Hippocampal formation (tissue), 2 donors: ENCODE results near the gene CPNE4.
"Not testable (repeated sequence)": the region's sequence is repeated elsewhere in the genome, so short reads cannot be mapped to it uniquely, and the experiment has no call there.

Experiments used
- DNase-seq, 2 donors: peaks; one replicate each; lab custom pipeline; 2025; lab: John Stamatoyannopoulos, UW

The CPNE4 gene

GRCh38 chr3:132034486-132035464 is at the start of gene CPNE4:
Gene CPNE4, minus strand, starts transcription at chr3:132035014.
- peak; percentile 51 to 61 for DNase-seq

- peak in 1 of 2 donors; percentile 1 for DNase-seq
Observed at GRCh38 chr3:132083583-132084279, 48.9 kb upstream of the CPNE4 start.

- DNase-seq = no peak
Observed at GRCh38 chr3:132083159-132083558, 48.3 kb upstream of the CPNE4 start.

GRCh38 chr3:132079147-132079546 is 44.3 kb upstream of the CPNE4 start:
- DNase-seq = no peak

DNA sequence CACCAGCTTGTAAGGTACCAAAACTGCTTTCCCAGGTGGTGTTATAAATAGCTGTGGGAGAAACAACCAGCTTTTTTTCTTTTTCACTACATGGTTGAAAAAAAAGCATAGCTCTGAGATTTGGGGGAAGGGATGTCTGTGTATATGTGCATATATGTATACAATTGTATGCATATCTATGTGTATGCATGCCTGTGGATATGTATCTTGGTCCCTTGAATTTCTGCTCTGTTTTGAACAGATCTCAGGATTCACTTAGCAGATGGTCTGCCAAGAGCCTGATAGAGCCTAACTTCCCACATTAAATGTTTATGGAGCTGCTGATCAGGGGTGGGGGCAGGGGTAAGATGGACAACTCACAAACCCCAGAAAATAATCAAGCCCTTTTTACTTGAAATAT is 39.0 kb upstream of the CPNE4 start:
- DNase-seq = no peak

DNA sequence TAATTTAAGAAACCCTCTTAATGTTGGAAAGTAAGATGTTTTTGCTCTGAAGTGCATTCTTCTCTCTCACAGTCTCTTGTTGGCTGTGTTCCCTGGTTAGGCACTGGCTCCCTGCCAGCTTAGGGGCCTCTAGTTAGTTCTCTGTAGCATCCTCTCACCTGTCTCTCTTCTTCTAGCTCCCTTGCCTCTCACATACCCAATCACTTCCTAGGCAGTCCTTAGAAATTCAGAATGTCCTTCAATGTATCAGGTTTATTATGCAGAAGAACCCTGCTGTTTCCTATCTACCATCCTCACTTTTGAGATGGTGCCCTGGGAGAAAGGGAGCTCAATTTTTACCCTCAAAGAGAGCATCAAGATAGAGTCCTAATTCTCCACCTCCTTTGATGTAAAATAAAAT is 36.2 kb upstream of the CPNE4 start:
- DNase-seq = no peak

DNA sequence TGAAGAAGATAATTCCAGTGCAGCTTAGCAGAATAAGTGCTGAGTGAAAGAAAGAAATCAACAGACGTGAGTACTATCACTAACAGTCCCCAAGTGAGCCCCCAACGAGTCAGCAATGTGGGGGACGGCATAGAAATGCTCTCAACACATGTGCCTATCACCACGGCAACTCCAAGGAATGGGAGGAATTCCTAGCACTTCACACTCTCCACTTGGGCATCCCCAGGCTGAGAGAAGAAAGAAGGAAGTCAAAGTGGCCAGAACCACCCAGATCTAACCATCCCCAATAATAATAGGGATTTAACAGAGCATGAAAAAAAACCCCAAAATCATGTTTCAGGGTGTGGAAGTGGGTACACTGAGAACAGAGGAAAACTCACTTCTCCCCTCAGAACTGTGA is 29.3 kb upstream of the CPNE4 start:
- DNase-seq = no peak

- DNase-seq = no peak
Observed at GRCh38 chr3:132062535-132062934, 27.7 kb upstream of the CPNE4 start.

- DNase-seq = no peak
Observed at GRCh38 chr3:132055872-132056271, 21.1 kb upstream of the CPNE4 start.

DNA sequence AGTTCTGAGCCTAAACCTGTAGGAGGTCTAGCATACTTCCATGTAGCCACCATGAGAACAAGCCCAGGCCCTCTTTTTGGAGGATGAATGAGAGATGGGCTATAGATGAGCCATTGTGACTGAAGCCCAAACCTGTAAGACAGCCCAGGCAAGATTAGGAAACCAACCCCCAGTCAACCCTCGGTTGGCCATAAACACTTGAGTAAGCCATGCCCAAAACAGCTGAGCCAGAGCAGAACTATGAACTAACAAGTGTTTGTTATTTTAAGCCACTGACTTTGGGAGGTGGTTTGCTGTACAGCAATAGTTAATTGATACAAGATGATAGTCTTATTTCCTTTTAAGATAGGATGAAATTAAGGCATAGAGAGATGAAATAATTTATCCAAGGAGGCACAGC is 12.4 kb upstream of the CPNE4 start:
- no peak for DNase-seq

GRCh38 chr3:132044874-132045273 is 10.1 kb upstream of the CPNE4 start:
- DNase-seq = not testable (repeated sequence)

DNA sequence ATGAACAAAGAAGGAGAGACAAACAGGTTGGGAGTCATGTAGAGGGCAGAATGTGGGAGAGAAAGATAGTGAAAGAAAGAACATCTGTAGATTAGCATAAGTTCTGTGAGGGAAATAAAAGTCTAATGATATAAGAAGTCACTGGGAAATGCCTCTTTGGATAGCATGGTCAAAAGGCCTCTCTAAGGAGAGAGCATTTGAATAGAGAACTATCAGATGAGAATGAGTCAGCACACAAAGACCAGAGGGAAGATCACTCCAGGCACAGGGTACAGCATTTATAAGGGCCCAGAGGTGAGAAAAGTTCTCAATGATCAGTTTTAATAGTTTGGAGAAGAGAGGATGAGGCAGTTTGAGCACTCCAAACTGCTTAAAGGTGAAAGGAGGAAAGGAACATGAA is 7.9 kb upstream of the CPNE4 start:
- no peak for DNase-seq

- DNase-seq = peak in 1 of 2 donors; percentile 34
Observed at GRCh38 chr3:132038198-132038825, 3.5 kb upstream of the CPNE4 start.

- no peak for DNase-seq
Observed at GRCh38 chr3:132037581-132037980, 2.8 kb upstream of the CPNE4 start.

GRCh38 chr3:132037056-132037455 is 2.2 kb upstream of the CPNE4 start:
- no peak for DNase-seq

GRCh38 chr3:132034097-132034485 is 723 bp downstream of the CPNE4 start:
- DNase-seq = no peak

DNA sequence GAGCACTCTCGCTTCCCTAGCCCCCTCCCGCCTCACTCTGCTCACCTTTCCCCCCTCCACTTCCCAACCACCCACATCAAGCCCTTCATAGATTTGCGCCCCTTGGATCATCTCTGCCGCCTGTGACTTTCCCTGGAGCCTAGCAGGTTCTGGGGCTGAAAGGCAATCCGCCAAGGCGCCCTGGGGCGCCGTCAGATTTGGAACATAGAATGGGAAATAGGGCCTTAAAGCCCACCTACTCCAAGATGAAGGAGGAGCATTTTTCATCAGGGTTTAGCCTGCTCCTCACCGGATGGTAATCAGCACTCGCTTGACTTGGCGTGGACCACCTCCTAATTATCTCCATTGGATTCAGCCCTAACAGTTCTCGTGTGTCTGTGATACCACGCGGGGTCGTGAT is 1.3 kb downstream of the CPNE4 start:
- DNase-seq = no peak

- DNase-seq = no peak
Observed at GRCh38 chr3:132032959-132033358, 1.9 kb downstream of the CPNE4 start.

DNA sequence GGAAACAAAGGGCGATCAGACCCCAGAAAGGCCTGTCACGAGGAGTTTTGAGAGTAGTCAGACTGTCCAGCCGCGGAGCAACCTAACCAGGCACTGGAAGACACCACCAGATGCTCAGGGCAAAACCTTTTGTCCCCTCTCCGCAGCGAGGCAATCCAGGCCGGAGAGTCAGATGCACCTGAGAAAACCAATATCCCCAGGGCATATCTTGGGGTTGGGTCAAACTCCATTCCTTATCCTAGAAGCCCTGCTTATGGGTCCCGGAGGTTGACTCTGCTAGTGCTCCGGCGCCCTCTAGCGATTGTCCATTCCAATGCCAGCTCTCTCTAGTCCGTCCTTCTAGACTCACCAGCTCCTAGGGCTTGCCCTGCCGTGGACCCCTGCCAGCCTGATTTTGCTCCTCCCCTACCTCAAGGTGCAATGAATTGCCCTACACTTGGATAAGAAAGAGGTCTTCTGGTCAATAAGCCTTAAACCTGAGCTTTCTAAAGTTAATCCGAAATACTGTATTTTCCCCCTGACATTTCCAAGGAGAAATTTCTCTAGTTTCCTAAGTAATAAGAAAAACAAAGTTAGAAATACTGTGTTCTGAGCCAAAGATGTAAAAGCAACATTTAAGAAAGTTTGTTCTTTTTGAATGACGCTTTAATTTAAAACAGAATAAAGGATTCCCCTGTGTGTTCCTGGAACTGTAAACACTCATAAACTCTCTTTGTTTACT is 5.5 kb downstream of the CPNE4 start:
- peak; percentile 58 to 61 for DNase-seq

GRCh38 chr3:132022914-132023313 is 11.9 kb downstream of the CPNE4 start:
- no peak for DNase-seq

- no peak for DNase-seq
Observed at GRCh38 chr3:132020058-132020457, 14.8 kb downstream of the CPNE4 start.

DNA sequence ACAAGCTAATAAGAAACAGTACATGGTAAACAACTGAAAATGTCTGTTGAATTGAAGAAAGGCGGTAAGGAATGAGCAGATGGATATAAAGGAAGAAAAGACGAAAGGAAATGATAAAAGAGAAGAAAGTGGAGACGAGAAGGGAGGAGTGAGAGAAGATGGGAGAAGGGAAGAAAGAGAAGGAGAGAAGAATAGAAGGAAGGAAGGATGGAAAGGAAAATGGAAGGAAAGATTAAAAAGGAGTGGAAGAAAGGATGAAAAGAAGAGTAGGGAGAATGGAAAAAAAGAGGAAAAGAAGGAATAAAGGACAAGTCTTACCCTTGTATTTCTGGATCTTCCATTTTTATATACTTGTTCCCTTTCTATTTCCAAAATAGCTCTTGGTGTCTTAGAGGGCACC is 17.7 kb downstream of the CPNE4 start:
- DNase-seq = no peak
